Endothelial cell of umbilical vein (primary cell): ENCODE data around the gene SRPK1. TPM values are rescaled to one million over a fixed set of nuclear protein-coding genes. Genes with fewer than 3 reads are reported as not detected.

Experiments
- BruUV-seq: library from RNA; stranded (reverse); fragments of 400-500 nt; replicated peaks from 2 replicates; lab custom pipeline; 2021; lab: Mats Ljungman, UMichigan
- CTCF ChIA-PET: fragments of 300-600, 350-600 bp; sonication (Branson Sonifier 250); formaldehyde crosslinking; loops from one replicate; lab custom pipeline; 2021; ENCODE audit warnings: antibody characterized with exemption, inconsistent platforms; lab: Charles Lee
- POLR2A ChIA-PET: fragments of 300-600, 350-600 bp; sonication (Branson Sonifier 250); formaldehyde crosslinking; loops from one replicate; lab custom pipeline; 2021; ENCODE audit warnings: antibody characterized with exemption, inconsistent platforms; lab: Charles Lee
- DNase-seq: peaks from one replicate; pipeline ENCODE4 v3.0.0-alpha.2; 2011; ENCODE audit warnings: low read depth, low spot score
- FAIRE-seq: peaks from 2 replicates; lab custom pipeline; 2011; peaks lifted over from hg19 to GRCh38; lab: Jason Lieb, UNC
- H2AFZ ChIP-seq: 2 replicates; pipeline ENCODE4 v1.6.0; 2012; ENCODE audit warnings: low read depth, low read length, control low read depth, inconsistent platforms
- H3K27ac ChIP-seq: 2 replicates; pipeline ENCODE4 v1.5.1; 2011; ENCODE audit warnings: low read depth, mild to moderate bottlenecking, control low read depth, low read length, moderate library complexity; ENCODE audit not compliant: insufficient read depth
- H3K27me3 ChIP-seq, 2 experiments: 2 replicates each; pipeline versions ENCODE4 v1.6.0 to v1.6.1; 2011; ENCODE audit warnings: low read length in 2 of 2, mixed read lengths in 1 of 2; ENCODE audit not compliant: control insufficient read depth in 2 of 2, insufficient read depth in 2 of 2
- H3K36me3 ChIP-seq, 2 experiments: 2 replicates in 1 of 2; 3 replicates in 1 of 2; pipeline ENCODE4 v1.5.1; 2011; ENCODE audit warnings: low read length in 2 of 2, mild to moderate bottlenecking in 1 of 2, moderate library complexity in 1 of 2; ENCODE audit not compliant: control insufficient read depth in 2 of 2, insufficient read depth in 2 of 2; ENCODE audit errors: extremely low read depth in 1 of 2
- H3K4me1 ChIP-seq: 3 replicates; pipeline ENCODE4 v1.5.1; 2011; ENCODE audit warnings: mild to moderate bottlenecking, low read length; ENCODE audit not compliant: control insufficient read depth, insufficient read depth; ENCODE audit errors: extremely low read depth
- H3K4me2 ChIP-seq: 2 replicates; pipeline ENCODE4 v1.6.1; 2011; ENCODE audit warnings: low read length, control low read depth, mixed read lengths; ENCODE audit not compliant: insufficient read depth
- H3K4me3 ChIP-seq, 3 experiments: fragments of 200-600 bp in 1 of 3; sonication (generic), shearing (Covaris generic) in 1 of 3; replicated peaks in 1 of 3; 2 replicates each; pipeline ENCODE4 v1.5.1; 2011 to 2016; ENCODE audit warnings: control low read depth in 3 of 3, low read length in 3 of 3, mild to moderate bottlenecking in 2 of 3, inconsistent platforms in 1 of 3, low read depth in 1 of 3, moderate library complexity in 1 of 3; ENCODE audit not compliant: insufficient read depth in 1 of 3
- H3K79me2 ChIP-seq: 2 replicates; pipeline ENCODE4 v1.6.0; 2012; ENCODE audit warnings: low read length, inconsistent platforms; ENCODE audit not compliant: control insufficient read depth, insufficient read depth
- H3K9ac ChIP-seq: replicated peaks from 2 replicates; pipeline ENCODE3; 2011; ENCODE audit warnings: low read length, control low read depth; ENCODE audit not compliant: insufficient read depth; ENCODE audit errors: extremely low read depth
- H3K9me1 ChIP-seq: replicated peaks from 3 replicates; pipeline ENCODE4 v1.6.0; 2011; ENCODE audit warnings: mild to moderate bottlenecking, low read length; ENCODE audit not compliant: control insufficient read depth, insufficient read depth; ENCODE audit errors: extremely low read depth
- H3K9me3 ChIP-seq: replicated peaks from 2 replicates; pipeline ENCODE4 v1.5.1; 2012; ENCODE audit warnings: low read length, inconsistent platforms; ENCODE audit not compliant: control insufficient read depth, insufficient read depth
- H4K20me1 ChIP-seq: replicated peaks from 2 replicates; pipeline ENCODE3; 2011; ENCODE audit warnings: mild to moderate bottlenecking, low read length; ENCODE audit not compliant: control insufficient read depth, insufficient read depth; ENCODE audit errors: extremely low read depth
- CTCF ChIP-seq, 2 donors: IDR thresholded peaks; 1 replicate in 1 of 2; 2 replicates in 1 of 2; pipeline ENCODE4 v1.5.1; 2011; ENCODE audit warnings: low read length in 2 of 2, mild to moderate bottlenecking in 2 of 2, moderate library complexity in 2 of 2, control low read depth in 1 of 2, inconsistent platforms in 1 of 2, low read depth in 1 of 2; ENCODE audit not compliant: insufficient read depth in 1 of 2; ENCODE audit errors: extremely low read depth in 1 of 2
- EZH2 ChIP-seq: IDR thresholded peaks from 2 replicates; pipeline ENCODE4 v1.6.1; 2012; ENCODE audit warnings: borderline replicate concordance, low read depth, mild to moderate bottlenecking, moderate library complexity, low read length, inconsistent platforms; ENCODE audit not compliant: severe bottlenecking
- FOS ChIP-seq: IDR thresholded peaks from 2 replicates; pipeline ENCODE4 v1.6.1; 2011; ENCODE audit warnings: mild to moderate bottlenecking, low read length, moderate library complexity, borderline replicate concordance; ENCODE audit not compliant: insufficient read depth
- GATA2 ChIP-seq: IDR thresholded peaks from 2 replicates; pipeline ENCODE4 v1.7.0; 2011; ENCODE audit warnings: low read depth, mild to moderate bottlenecking, moderate library complexity, mixed read lengths, low read length; ENCODE audit not compliant: insufficient read length, insufficient read depth
- JUN ChIP-seq: IDR thresholded peaks from 2 replicates; pipeline ENCODE4 v1.6.1; 2011; ENCODE audit warnings: borderline replicate concordance, low read depth; ENCODE audit not compliant: insufficient read length, insufficient read depth
- MYC ChIP-seq: IDR thresholded peaks from one replicate; pipeline ENCODE4 v1.6.1; 2011; ENCODE audit warnings: mild to moderate bottlenecking, low read depth, low read length
- POLR2A ChIP-seq: IDR thresholded peaks from 2 replicates; pipeline ENCODE4 v1.6.1; 2012; ENCODE audit warnings: low read depth, mild to moderate bottlenecking, control low read depth, low read length
- POLR2AphosphoS5 ChIP-seq: IDR thresholded peaks from 2 replicates; pipeline ENCODE4 v1.6.1; 2012; ENCODE audit warnings: low read depth, mild to moderate bottlenecking, control low read depth, low read length, moderate library complexity; ENCODE audit not compliant: insufficient read depth
- dilution Hi-C: fragments of 300-500 bp; cut with MboI; formaldehyde crosslinking; loops from one replicate; pipeline ENCODE4 v1.15.0; 2019; ENCODE audit warnings: low sequenced_read_pairs; ENCODE audit not compliant: extremely low pct_ligation_motif_present
- intact Hi-C: fragments of 100-400 bp; cut with micrococcal nuclease; formaldehyde crosslinking; loops from one replicate; pipeline ENCODE4 v1.10.0; 2022
- polyA plus RNA-seq, 4 experiments: library from polyadenylated mRNA; depleted of rRNA in 3 of 4; stranded (reverse) in 3 of 4; unstranded in 1 of 4; fragments of >200 nt; gene quantifications; 2 replicates each; pipeline versions ENCODE4 v1.2.1 to v1.2.3, GENCODE V29; 2011 to 2012; ENCODE audit warnings: missing spikeins in 1 of 4
- total RNA-seq: library from RNA; stranded (reverse); gene quantifications from 2 replicates; pipeline ENCODE4 v1.2.3, GENCODE V29; 2021
- TF ChIP-seq, protein P1 (sequence below): IDR thresholded peaks from 2 replicates; pipeline ENCODE4 v1.6.1; 2011; ENCODE audit not compliant: insufficient read depth, insufficient read length

The SRPK1 gene
- total and polyA plus RNA-seq, 2 donors (not counting 3 experiments of a cell fraction or from before 2014, with no cell fraction given) = 18.9 to 72.7 TPM

DNA sequence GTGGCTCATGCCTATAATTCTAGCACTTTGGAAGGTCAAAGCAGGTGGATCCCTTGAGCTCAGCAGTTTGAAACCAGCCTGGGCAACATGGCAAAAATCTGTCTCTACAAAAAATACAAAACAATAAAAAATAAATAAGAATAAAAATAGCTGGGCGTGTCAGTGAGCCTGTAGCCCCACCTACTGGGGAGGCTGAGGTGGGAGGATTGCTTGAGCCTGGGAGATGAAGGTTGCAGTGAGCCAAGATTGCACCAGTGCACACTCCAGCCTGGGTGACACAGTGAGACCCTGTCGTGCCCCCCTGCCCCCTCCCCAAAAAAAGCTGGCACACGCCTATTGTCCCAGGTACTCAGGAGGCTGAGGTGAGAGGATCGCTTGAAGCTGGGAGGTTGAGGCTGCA lies 35.1 kb upstream of the SRPK1 start:
- TF ChIP-seq GATA2 (no peak), CTCF (IDR thresholded peaks at IDR 0.05; ENCODE audit: extremely low read depth in 1 of 2, insufficient read depth in 1 of 2, low read depth in 1 of 2, low read length in 2 of 2) (peak; percentile 17 to 27)
- dilution Hi-C loops = no loop called here

DNA sequence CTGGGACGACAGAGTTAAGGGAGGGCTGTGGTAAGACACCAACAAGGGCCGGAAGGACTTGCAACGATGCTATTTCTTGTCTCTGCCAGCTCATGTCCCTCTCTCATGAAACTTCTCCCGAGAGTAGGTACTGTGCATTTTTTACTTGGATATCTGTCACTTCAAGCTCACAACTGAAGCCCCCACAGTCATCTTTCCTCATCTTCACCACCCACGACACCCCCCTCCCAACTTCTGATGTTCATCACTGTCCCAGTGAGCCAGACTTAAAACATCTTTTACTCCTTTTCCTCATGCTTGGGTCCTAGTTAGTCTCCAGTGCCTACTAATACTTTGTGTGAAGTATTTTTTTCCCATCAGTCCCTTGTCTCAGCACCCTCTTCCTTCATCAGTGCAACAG lies 34.6 kb upstream of the SRPK1 start:
- TF ChIP-seq GATA2 = no peak
- TF ChIP-seq JUN = no peak
- no peak for TF ChIP-seq MYC
- TF ChIP-seq FOS = no peak
- no peak for TF ChIP-seq POLR2A
- no peak for TF ChIP-seq POLR2AphosphoS5
- TF ChIP-seq EZH2 = no peak
- TF ChIP-seq, protein P1, sequence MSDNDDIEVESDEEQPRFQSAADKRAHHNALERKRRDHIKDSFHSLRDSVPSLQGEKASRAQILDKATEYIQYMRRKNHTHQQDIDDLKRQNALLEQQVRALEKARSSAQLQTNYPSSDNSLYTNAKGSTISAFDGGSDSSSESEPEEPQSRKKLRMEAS = no peak
- no peak for TF ChIP-seq CTCF (IDR thresholded peaks at IDR 0.05; ENCODE audit: extremely low read depth in 1 of 2, insufficient read depth in 1 of 2, low read depth in 1 of 2, low read length in 2 of 2)
- Histone ChIP-seq H3K9me3 (peaks cover 1% of the 10 kb centered on the region), H3K27me3 (peaks cover 1 to 2% of the 10 kb centered on the region in 2 experiments), H3K79me2 (no peaks in the 10 kb centered on the region), H3K27ac (no peak overlapping the region), H2AFZ (peak overlapping the region; percentile 48), H4K20me1 (no peaks in the 10 kb centered on the region), H3K4me1 (peaks cover 16% of the 10 kb centered on the region), H3K9me1 (no peaks in the 10 kb centered on the region), H3K36me3 (no peaks in the 10 kb centered on the region), H3K4me2 (no peak overlapping the region), H3K4me3 (no peak overlapping the region), H3K9ac (no peak overlapping the region)
- dilution Hi-C loops (no loop called here), intact Hi-C loops (loop anchor here (10.0 kb wide), 1 partner anchor 371 kb away; no protein-coding TSS in a partner anchor)
- no TSS peak for BruUV-seq
- DNase-seq (no peak), FAIRE-seq (no peak)
- ChIA-PET CTCF (interaction anchor here (0.7 to 2.0 kb wide), 9 partner anchors 14 to 433 kb away, joined by 3 to 13 read pairs (median 4); partner anchors contain the start of gene ARMC12), POLR2A (no interaction called here)

More for the DNA sequence above, 35.1 kb upstream of the SRPK1 start:
- FAIRE-seq (no peak), DNase-seq (no peak)
- Histone ChIP-seq H2AFZ (no peak overlapping the region), H3K27me3 (peaks cover 2 to 6% of the 10 kb centered on the region in 2 experiments), H3K4me1 (peaks cover 16% of the 10 kb centered on the region), H3K36me3 (no peaks in the 10 kb centered on the region), H3K9ac (no peak overlapping the region), H4K20me1 (no peaks in the 10 kb centered on the region), H3K9me1 (no peaks in the 10 kb centered on the region), H3K4me3 (no peak overlapping the region), H3K4me2 (no peak overlapping the region), H3K27ac (no peak overlapping the region), H3K79me2 (no peaks in the 10 kb centered on the region), H3K9me3 (peaks cover 1% of the 10 kb centered on the region)
- no TSS peak for BruUV-seq
- ChIA-PET CTCF (interaction anchor here (0.7 to 2.0 kb wide), 10 partner anchors 14 to 433 kb away, joined by 3 to 13 read pairs (median 4); partner anchors contain the start of gene ARMC12), POLR2A (no interaction called here)
- intact Hi-C loops = loop anchor here (1.0 to 10.0 kb wide), 2 partner anchors 219 to 371 kb away; partner anchors contain the start of gene ARMC12
